Forelimb muscle (tissue), 1 donor: ENCODE data around the gene SP7. TPM values are rescaled to one million over a fixed set of nuclear protein-coding genes. Genes with fewer than 3 reads are reported as not detected.
A peak's percentile ranks its signal among the peaks of the same experiment; 100 is the strongest.
"Not testable (repeated sequence)": the region's sequence is repeated elsewhere in the genome, so short reads cannot be mapped to it uniquely, and the experiment has no call there.

Source experiments
- DNase-seq: peaks from one replicate; pipeline ENCODE4 v3.0.0-alpha.2; 2013; ENCODE audit warnings: low read depth
- polyA plus RNA-seq: library from polyadenylated mRNA; unstranded; fragments of 120-200 nt; gene quantifications from one replicate; pipeline ENCODE4 v1.2.1, GENCODE V29; 2013; ENCODE audit not compliant: insufficient read length

Gene SP7
- polyA plus RNA-seq: 0.15 TPM

- DNase-seq: no peak
Observed at GRCh38 chr12:53336181-53336681, at the start of gene SP7. SP7 (minus strand) TSS chr12:53336354; CDS start chr12:53335646, 708 bp downstream.

- no peak for DNase-seq
Observed at GRCh38 chr12:53383258-53383657, 47.1 kb upstream of the SP7 start.

- DNase-seq: no peak
Observed at GRCh38 chr12:53381731-53382630, 45.8 kb upstream of the SP7 start.

GRCh38 chr12:53380794-53381730 is 44.9 kb upstream of the SP7 start:
- no peak for DNase-seq

GRCh38 chr12:53380104-53380793 is 44.1 kb upstream of the SP7 start, which contains the start of gene SP1:
SP1 (plus strand) TSS chr12:53380176; CDS start chr12:53380292, 116 bp downstream.
- DNase-seq: peak; percentile 82

- DNase-seq: peak; percentile 100
Observed at GRCh38 chr12:53379389-53380103, 43.4 kb upstream of the SP7 start.

- DNase-seq: no peak
Observed at GRCh38 chr12:53378724-53379388, 42.7 kb upstream of the SP7 start.

- DNase-seq: no peak
Observed at GRCh38 chr12:53378222-53378621, 42.1 kb upstream of the SP7 start.

GRCh38 chr12:53376747-53377146 is 40.6 kb upstream of the SP7 start:
- DNase-seq: no peak

GRCh38 chr12:53374277-53374676 is 38.1 kb upstream of the SP7 start:
- DNase-seq: not testable (repeated sequence)

GRCh38 chr12:53373554-53374133 is 37.5 kb upstream of the SP7 start:
- not testable (repeated sequence) for DNase-seq

- DNase-seq: no peak
Observed at GRCh38 chr12:53365245-53365904, 29.2 kb upstream of the SP7 start.

GRCh38 chr12:53361638-53362037 is 25.5 kb upstream of the SP7 start:
- not testable (repeated sequence) for DNase-seq

GRCh38 chr12:53358836-53359419 is 22.8 kb upstream of the SP7 start:
- no peak for DNase-seq

- DNase-seq: no peak
Observed at GRCh38 chr12:53355121-53355520, 19.0 kb upstream of the SP7 start.

- DNase-seq: no peak
Observed at GRCh38 chr12:53353257-53353655, 17.1 kb upstream of the SP7 start.

GRCh38 chr12:53352331-53353256 is 16.4 kb upstream of the SP7 start:
- DNase-seq: peak; percentile 72

GRCh38 chr12:53347905-53348304 is 11.8 kb upstream of the SP7 start:
- DNase-seq: no peak
